H1 (cell line): Measurements from ENCODE around the gene ARL14. TPM values are rescaled to one million over a fixed set of nuclear protein-coding genes. Genes with fewer than 3 reads are reported as not detected.

Experiments
- polyA plus RNA-seq, 7 experiments: library from polyadenylated mRNA; depleted of rRNA in 3 of 7; stranded (reverse) in 5 of 7; unstranded in 2 of 7; fragments of >200 nt in 5 of 7; fragments of 200-250 nt in 2 of 7; gene quantifications; 1 replicate in 5 of 7; 2 replicates in 1 of 7; 4 replicates in 1 of 7; pipeline versions ENCODE4 v1.2.1 to v1.2.3, GENCODE V29; 2011 to 2013; ENCODE audit warnings: missing spikeins in 2 of 7, mixed read lengths in 2 of 7
- small RNA-seq: library from polyadenylated mRNA; stranded (forward); fragments of <200 nt; extraction: miRNeasy Mini kit (QIAGEN cat#:217004); gene quantifications from one replicate; pipeline ENCODE3, GENCODE V24; 2013; ENCODE audit not compliant: insufficient read depth
- total RNA-seq: library from RNA; stranded (reverse); fragmentation: NEBNext Ultra II Directional; extraction: Animal tissue kit (Norgen Biotek cat#: 25700); gene quantifications from 2 replicates; pipeline ENCODE4 v1.2.1, GENCODE V29; 2021

ARL14 gene
- total and polyA plus RNA-seq, 2 of the 8 experiments (the other 6 are each of a cell fraction or from before 2014, with no cell fraction given), result not detected

Small RNA genes within 50 kb of the gene (small RNA-seq; reads per million reads assigned to genes)
- not detected for gene RF00139

Other genes starting within 250 kb of the ARL14 start
- 53.4 and 57.8 TPM in 2 replicates for gene TRIM59, start 227.4 kb upstream of the ARL14 start, total RNA-seq
- gene TRIM59, start 227.4 kb upstream of the ARL14 start, polyA plus RNA-seq (2011; rRNA removed), result 7.8 and 11.6 TPM in 2 replicates
- gene KPNA4, start 111.6 kb upstream of the ARL14 start, total RNA-seq, result 81.9 and 86.7 TPM in 2 replicates
- gene KPNA4, start 111.6 kb upstream of the ARL14 start, polyA plus RNA-seq (2011; rRNA removed), result 7.6 and 13.2 TPM in 2 replicates
- gene PPM1L, start 79.1 kb downstream of the ARL14 start, total RNA-seq, result 17.3 and 18.1 TPM in 2 replicates
- gene PPM1L, start 79.1 kb downstream of the ARL14 start, polyA plus RNA-seq (2011; rRNA removed), result 2.8 and 4.0 TPM in 2 replicates